H1 (cell line): Measurements from ENCODE around the gene FBXO11. TPM values are rescaled to one million over a fixed set of nuclear protein-coding genes. Genes with fewer than 3 reads are reported as not detected.

Experiments used
- ATF3 ChIP-seq: IDR thresholded peaks from 2 replicates; pipeline ENCODE4 v1.6.1; 2011; ENCODE audit warnings: low read depth, mild to moderate bottlenecking, low read length; ENCODE audit not compliant: insufficient read depth
- CBX5 ChIP-seq: fragments of 300-800, 300-1000 bp; sonication (generic); IDR thresholded peaks from 2 replicates; pipeline ENCODE4 v1.7.1; 2016; ENCODE audit warnings: antibody characterized with exemption, low read length, low read depth
- EP300 ChIP-seq, 2 experiments: IDR thresholded peaks; 1 replicate in 1 of 2; 2 replicates in 1 of 2; pipeline ENCODE4 v1.6.1; 2011 to 2012; ENCODE audit warnings: low read depth in 2 of 2, low read length in 2 of 2, mild to moderate bottlenecking in 2 of 2, borderline replicate concordance in 1 of 2, inconsistent platforms in 1 of 2, moderate library complexity in 1 of 2
- GTF2F1 ChIP-seq: IDR thresholded peaks from 2 replicates; pipeline ENCODE4 v1.6.1; 2012; ENCODE audit warnings: low read depth, low read length, improper control_type of control experiment, borderline replicate concordance
- HDAC2 ChIP-seq, 2 experiments: fragments of 300-600 bp in 1 of 2; sonication (generic) in 1 of 2; IDR thresholded peaks; 2 replicates each; pipeline ENCODE4 v1.6.1; 2011 to 2012; ENCODE audit warnings: low read depth in 2 of 2, low read length in 2 of 2, mild to moderate bottlenecking in 2 of 2, moderate library complexity in 2 of 2, borderline replicate concordance in 1 of 2, inconsistent platforms in 1 of 2
- HDAC6 ChIP-seq: IDR thresholded peaks from one replicate; pipeline ENCODE4 v1.7.1; 2012; ENCODE audit warnings: low read depth, mild to moderate bottlenecking, inconsistent platforms, low read length, moderate library complexity
- KDM1A ChIP-seq: fragments of 200-600, 300-600 bp; sonication (generic); IDR thresholded peaks from 2 replicates; pipeline ENCODE4 v1.7.1; 2016; ENCODE audit warnings: mild to moderate bottlenecking, low read length, borderline replicate concordance
- NANOG ChIP-seq: IDR thresholded peaks from 2 replicates; pipeline ENCODE4 v1.6.1; 2011; ENCODE audit warnings: low read length, low read depth, mild to moderate bottlenecking, inconsistent platforms; ENCODE audit not compliant: insufficient read depth, poor library complexity, severe bottlenecking
- NRF1 ChIP-seq: IDR thresholded peaks from 2 replicates; pipeline ENCODE4 v1.6.1; 2011; ENCODE audit warnings: mild to moderate bottlenecking, low read depth, low read length, improper control_type of control experiment
- POLR2A ChIP-seq, 2 experiments: IDR thresholded peaks; 1 replicate in 1 of 2; 2 replicates in 1 of 2; pipeline ENCODE4 v1.6.1; 2011; ENCODE audit warnings: low read depth in 2 of 2, low read length in 2 of 2, mild to moderate bottlenecking in 2 of 2; ENCODE audit errors: control extremely low read depth in 1 of 2
- polyA plus RNA-seq, 7 experiments: library from polyadenylated mRNA; depleted of rRNA in 3 of 7; stranded (reverse) in 5 of 7; unstranded in 2 of 7; fragments of >200 nt in 5 of 7; fragments of 200-250 nt in 2 of 7; gene quantifications; 1 replicate in 5 of 7; 2 replicates in 1 of 7; 4 replicates in 1 of 7; pipeline versions ENCODE4 v1.2.1 to v1.2.3, GENCODE V29; 2011 to 2013; ENCODE audit warnings: missing spikeins in 2 of 7, mixed read lengths in 2 of 7
- total RNA-seq: library from RNA; stranded (reverse); fragmentation: NEBNext Ultra II Directional; extraction: Animal tissue kit (Norgen Biotek cat#: 25700); gene quantifications from 2 replicates; pipeline ENCODE4 v1.2.1, GENCODE V29; 2021
- TF ChIP-seq, protein P1 (sequence below): fragments of 300-600 bp; sonication (generic); IDR thresholded peaks from 2 replicates; pipeline ENCODE4 v1.7.1; 2012; ENCODE audit warnings: low read length, moderate library complexity, mild to moderate bottlenecking, inconsistent platforms; ENCODE audit not compliant: insufficient replicate concordance

FBXO11 gene
- total and polyA plus RNA-seq, 2 of the 8 experiments (the other 6 are each of a cell fraction or from before 2014, with no cell fraction given): 21.7 to 57.3 TPM

GRCh38 chr2:47744074-47744473, 162.2 kb downstream of the FBXO11 start (continued):
- TF ChIP-seq, protein P1, sequence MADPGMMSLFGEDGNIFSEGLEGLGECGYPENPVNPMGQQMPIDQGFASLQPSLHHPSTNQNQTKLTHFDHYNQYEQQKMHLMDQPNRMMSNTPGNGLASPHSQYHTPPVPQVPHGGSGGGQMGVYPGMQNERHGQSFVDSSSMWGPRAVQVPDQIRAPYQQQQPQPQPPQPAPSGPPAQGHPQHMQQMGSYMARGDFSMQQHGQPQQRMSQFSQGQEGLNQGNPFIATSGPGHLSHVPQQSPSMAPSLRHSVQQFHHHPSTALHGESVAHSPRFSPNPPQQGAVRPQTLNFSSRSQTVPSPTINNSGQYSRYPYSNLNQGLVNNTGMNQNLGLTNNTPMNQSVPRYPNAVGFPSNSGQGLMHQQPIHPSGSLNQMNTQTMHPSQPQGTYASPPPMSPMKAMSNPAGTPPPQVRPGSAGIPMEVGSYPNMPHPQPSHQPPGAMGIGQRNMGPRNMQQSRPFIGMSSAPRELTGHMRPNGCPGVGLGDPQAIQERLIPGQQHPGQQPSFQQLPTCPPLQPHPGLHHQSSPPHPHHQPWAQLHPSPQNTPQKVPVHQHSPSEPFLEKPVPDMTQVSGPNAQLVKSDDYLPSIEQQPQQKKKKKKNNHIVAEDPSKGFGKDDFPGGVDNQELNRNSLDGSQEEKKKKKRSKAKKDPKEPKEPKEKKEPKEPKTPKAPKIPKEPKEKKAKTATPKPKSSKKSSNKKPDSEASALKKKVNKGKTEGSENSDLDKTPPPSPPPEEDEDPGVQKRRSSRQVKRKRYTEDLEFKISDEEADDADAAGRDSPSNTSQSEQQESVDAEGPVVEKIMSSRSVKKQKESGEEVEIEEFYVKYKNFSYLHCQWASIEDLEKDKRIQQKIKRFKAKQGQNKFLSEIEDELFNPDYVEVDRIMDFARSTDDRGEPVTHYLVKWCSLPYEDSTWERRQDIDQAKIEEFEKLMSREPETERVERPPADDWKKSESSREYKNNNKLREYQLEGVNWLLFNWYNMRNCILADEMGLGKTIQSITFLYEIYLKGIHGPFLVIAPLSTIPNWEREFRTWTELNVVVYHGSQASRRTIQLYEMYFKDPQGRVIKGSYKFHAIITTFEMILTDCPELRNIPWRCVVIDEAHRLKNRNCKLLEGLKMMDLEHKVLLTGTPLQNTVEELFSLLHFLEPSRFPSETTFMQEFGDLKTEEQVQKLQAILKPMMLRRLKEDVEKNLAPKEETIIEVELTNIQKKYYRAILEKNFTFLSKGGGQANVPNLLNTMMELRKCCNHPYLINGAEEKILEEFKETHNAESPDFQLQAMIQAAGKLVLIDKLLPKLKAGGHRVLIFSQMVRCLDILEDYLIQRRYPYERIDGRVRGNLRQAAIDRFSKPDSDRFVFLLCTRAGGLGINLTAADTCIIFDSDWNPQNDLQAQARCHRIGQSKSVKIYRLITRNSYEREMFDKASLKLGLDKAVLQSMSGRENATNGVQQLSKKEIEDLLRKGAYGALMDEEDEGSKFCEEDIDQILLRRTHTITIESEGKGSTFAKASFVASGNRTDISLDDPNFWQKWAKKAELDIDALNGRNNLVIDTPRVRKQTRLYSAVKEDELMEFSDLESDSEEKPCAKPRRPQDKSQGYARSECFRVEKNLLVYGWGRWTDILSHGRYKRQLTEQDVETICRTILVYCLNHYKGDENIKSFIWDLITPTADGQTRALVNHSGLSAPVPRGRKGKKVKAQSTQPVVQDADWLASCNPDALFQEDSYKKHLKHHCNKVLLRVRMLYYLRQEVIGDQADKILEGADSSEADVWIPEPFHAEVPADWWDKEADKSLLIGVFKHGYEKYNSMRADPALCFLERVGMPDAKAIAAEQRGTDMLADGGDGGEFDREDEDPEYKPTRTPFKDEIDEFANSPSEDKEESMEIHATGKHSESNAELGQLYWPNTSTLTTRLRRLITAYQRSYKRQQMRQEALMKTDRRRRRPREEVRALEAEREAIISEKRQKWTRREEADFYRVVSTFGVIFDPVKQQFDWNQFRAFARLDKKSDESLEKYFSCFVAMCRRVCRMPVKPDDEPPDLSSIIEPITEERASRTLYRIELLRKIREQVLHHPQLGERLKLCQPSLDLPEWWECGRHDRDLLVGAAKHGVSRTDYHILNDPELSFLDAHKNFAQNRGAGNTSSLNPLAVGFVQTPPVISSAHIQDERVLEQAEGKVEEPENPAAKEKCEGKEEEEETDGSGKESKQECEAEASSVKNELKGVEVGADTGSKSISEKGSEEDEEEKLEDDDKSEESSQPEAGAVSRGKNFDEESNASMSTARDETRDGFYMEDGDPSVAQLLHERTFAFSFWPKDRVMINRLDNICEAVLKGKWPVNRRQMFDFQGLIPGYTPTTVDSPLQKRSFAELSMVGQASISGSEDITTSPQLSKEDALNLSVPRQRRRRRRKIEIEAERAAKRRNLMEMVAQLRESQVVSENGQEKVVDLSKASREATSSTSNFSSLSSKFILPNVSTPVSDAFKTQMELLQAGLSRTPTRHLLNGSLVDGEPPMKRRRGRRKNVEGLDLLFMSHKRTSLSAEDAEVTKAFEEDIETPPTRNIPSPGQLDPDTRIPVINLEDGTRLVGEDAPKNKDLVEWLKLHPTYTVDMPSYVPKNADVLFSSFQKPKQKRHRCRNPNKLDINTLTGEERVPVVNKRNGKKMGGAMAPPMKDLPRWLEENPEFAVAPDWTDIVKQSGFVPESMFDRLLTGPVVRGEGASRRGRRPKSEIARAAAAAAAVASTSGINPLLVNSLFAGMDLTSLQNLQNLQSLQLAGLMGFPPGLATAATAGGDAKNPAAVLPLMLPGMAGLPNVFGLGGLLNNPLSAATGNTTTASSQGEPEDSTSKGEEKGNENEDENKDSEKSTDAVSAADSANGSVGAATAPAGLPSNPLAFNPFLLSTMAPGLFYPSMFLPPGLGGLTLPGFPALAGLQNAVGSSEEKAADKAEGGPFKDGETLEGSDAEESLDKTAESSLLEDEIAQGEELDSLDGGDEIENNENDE: no peak
- TF ChIP-seq GTF2F1 (no peak), KDM1A (no peak), POLR2A (IDR thresholded peaks at IDR 0.05; ENCODE audit: control extremely low read depth in 1 of 2, low read depth in 2 of 2, low read length in 2 of 2) (no peak), NANOG (no peak), HDAC2 (IDR thresholded peaks at IDR 0.05; ENCODE audit: borderline replicate concordance in 1 of 2, low read depth in 2 of 2, low read length in 2 of 2) (no peak), EP300 (IDR thresholded peaks at IDR 0.05; ENCODE audit: borderline replicate concordance in 1 of 2, low read depth in 2 of 2, low read length in 2 of 2) (no peak), HDAC6 (no peak), CBX5 (no peak), NRF1 (no peak), ATF3 (no peak)
